Medulla oblongata (tissue), 1 donor: ENCODE measurements around the gene NFATC1.
A peak's percentile ranks its signal among the peaks of the same experiment; 100 is the strongest.

Experiments
- DNase-seq: peaks from one replicate; pipeline ENCODE4 v3.0.0-alpha.2; 2015; ENCODE audit errors: extremely low spot score

Gene NFATC1

GRCh38 chr18:79389689-79390088, 6.0 kb upstream of the NFATC1 start:
- DNase-seq: no peak

- DNase-seq: no peak
These were observed 3.5 kb upstream of the NFATC1 start for GRCh38 chr18:79392226-79392625.

GRCh38 chr18:79393181-79393634, 2.5 kb upstream of the NFATC1 start:
- DNase-seq: peak; percentile 15

GRCh38 chr18:79393635-79394533, 1.8 kb upstream of the NFATC1 start:
- peak; percentile 71 for DNase-seq

- no peak for DNase-seq
These were observed 1.0 kb upstream of the NFATC1 start for GRCh38 chr18:79394534-79395307.

- DNase-seq: no peak
These were observed 456 bp upstream of the NFATC1 start for GRCh38 chr18:79395308-79395640.

- peak; percentile 35 for DNase-seq
These were observed 909 bp downstream of the NFATC1 start for GRCh38 chr18:79396431-79397246.

GRCh38 chr18:79397247-79397829, 1.6 kb downstream of the NFATC1 start:
- DNase-seq: no peak

GRCh38 chr18:79397830-79398761, 2.4 kb downstream of the NFATC1 start:
- peak; percentile 69 for DNase-seq

GRCh38 chr18:79399275-79400081, 3.7 kb downstream of the NFATC1 start:
- no peak for DNase-seq

GRCh38 chr18:79400091-79400590, 4.4 kb downstream of the NFATC1 start:
- DNase-seq: peak; percentile 32

- no peak for DNase-seq
These were observed 5.1 kb downstream of the NFATC1 start for GRCh38 chr18:79400591-79401381.

- no peak for DNase-seq
These were observed 5.9 kb downstream of the NFATC1 start for GRCh38 chr18:79401494-79402208.

- DNase-seq: no peak
These were observed 6.5 kb downstream of the NFATC1 start for GRCh38 chr18:79402209-79402576.

GRCh38 chr18:79402977-79403722, 7.4 kb downstream of the NFATC1 start:
- peak; percentile 84 for DNase-seq

GRCh38 chr18:79403723-79404566, 8.2 kb downstream of the NFATC1 start:
- no peak for DNase-seq
